ENCODE data around the gene MTFP1.
"Not testable (repeated sequence)": the region's sequence is repeated elsewhere in the genome, so short reads cannot be mapped to it uniquely, and the experiment has no call there.

The MTFP1 gene

GRCh38 chr22:30426388-30427353 lies 1.1 kb downstream of the MTFP1 start:
- DNase-seq, result peak; percentile 59

DNA sequence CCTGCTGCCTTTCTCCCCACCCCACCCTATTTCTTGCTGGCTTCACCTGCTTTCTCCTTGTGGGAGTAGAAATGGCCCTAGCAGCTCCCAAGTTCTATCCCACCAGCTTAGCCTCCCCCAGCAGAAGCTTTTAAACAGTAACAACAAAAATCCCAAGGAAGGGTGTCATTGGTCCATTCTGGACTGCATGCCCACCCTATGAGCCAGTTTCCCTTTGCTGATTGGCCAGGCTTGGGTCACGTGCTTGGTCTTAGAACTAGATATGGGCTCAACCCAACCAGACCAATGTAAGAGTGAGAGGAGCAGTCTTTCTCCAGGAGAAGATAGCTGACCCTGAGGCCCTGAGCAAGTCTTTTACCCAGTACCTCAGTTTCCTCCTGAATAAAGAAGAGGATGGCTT lies 2.3 kb downstream of the MTFP1 start:
- no peak for DNase-seq

DNA sequence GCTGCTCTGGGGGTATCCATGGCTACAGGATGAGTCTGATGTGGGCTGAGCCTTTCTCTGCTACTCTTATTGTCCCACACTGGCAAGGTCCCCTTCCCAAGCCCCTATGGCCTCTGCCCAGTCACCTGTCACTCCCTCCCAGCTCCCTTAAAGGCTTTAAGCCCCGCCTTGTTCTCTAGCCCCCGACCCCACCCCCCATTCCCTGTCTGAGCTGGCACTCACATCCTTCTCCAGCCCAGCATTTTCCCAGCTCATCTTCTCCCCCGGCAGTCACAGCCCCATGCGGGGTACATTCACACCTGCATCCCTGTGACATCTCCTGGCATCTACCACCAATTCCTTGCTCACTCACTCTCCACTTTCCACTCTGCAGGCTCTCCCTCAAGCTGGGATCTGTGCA lies 4.3 kb downstream of the MTFP1 start:
- no peak for DNase-seq

DNA sequence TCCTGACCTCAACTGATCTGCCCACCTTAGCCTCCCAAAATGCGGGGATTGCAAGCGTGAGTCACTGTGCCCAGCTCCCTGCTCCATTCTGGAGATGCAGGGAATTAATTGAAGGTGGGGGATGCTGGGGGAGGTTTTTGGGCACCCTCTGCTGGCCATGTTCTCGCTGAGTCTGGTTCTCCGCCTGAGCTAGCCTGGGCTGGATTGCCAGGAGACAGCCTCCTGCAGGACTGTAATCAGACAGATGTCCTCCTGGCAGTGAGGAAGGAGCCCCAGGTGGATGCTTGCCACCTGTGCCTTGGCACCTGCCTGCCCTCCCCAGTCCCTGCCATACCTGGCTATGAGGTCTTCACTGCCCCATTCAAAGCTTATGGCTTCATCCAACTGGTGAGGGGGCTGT lies 5.4 kb downstream of the MTFP1 start:
- DNase-seq, result no peak

DNA sequence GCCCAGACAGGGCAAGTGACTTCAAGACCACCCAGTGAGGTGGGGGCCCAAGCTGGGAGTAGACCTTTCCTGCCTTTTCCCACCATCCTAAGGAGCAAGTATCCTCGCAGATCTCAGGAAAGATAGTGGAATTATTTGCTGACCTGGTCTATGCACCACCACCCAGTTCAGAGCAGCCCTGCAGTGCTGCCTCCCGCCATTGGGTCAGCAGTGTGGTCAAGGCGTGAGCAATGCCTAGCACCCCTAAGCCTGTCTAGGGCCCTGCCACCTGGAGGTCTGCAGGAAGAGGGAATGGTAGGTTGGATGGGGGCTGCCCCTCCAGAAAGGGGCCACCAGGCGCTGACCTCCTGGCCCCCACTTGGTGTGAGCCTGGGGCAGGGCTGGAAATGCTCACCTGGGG lies 6.5 kb downstream of the MTFP1 start:
- no peak for DNase-seq

GRCh38 chr22:30432520-30432919 lies 7.0 kb downstream of the MTFP1 start:
- no peak for DNase-seq

DNA sequence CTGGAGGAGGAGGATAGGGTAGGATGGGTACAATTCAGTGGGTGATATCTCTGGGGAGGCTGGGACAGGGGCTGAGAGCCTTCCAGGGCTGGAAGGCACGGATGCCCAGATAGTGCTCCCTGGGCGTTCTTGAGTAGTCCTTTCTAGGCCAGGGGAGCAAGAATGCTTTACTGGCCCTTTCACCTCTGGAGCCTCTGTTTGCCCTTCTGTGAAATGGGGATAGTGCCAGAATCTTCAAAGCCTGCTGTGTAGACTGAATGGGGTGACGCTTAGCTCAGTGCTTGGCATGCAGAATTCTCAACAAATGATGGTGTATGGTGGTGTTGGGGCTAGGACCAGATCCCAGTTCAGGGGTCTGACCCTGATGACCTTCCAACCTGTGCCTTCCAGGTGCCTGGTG lies 7.7 kb downstream of the MTFP1 start:
- DNase-seq, result no peak

DNA sequence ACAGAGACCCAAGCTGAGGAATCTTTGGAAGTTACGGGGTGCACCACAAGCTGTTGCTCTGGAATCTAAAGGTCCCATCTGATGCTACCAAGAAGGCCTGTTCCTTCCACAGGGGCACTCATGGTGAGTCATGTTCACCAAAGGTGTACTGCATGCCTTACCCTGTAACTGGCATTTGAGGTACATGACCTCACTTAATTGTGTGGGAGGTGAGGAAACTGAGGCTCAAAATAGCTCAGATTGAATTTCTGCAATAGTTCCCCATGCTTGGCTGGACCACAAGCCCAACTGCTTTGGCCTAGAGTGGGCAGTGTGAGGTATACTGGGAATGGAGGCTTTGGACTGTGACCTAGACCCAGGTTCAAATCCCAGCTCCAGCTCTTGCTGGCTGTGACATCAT lies 8.2 kb downstream of the MTFP1 start:
- no peak for DNase-seq

- no peak for DNase-seq
These were observed 9.3 kb downstream of the MTFP1 start for GRCh38 chr22:30434843-30435242.

- no peak for DNase-seq
These were observed 10.1 kb downstream of the MTFP1 start for GRCh38 chr22:30435674-30436126.

- no peak for DNase-seq
These were observed 10.6 kb downstream of the MTFP1 start for GRCh38 chr22:30436196-30436595.

- no peak for DNase-seq
These were observed 13.0 kb downstream of the MTFP1 start for GRCh38 chr22:30438559-30438958.

DNA sequence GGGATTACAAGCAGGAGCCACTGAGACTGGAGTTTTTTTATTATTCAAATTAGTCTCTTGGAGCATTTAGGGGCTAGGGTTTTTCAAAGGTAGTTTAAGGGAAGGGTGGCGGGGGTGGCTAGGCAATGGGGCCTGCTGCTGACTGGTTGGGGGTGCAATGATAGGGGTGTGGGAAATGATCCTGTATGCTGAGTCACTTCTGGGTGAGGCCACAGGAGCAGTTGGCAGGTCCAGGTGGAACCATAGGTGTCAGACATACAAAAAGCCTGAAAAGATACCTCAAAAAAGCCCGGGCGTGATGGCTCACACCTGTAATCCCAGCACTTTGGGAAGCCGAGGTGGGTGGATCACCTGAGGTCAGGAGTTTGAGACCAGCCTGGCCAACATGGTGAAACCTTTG lies 13.7 kb downstream of the MTFP1 start:
- no peak for DNase-seq

DNA sequence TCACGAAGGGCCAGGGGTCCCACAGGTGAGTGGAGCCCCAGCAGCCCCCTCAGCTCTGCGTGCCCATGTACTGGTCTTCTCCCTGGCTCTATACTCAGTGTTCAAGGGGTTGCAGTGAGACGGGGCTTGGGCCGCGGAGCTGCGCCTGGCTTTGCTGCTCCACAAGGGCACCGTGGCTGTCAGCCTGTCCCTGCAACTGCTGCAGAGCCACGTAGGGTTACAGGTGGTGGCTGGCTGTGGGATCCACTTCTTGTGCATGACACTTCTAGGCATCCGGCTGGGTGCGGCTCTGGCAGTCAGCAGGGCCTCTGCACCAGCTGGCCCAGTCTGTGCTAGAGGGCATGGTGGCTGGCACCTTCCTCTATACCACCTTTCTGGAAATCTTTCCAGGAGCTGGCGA lies 14.3 kb downstream of the MTFP1 start:
- DNase-seq, result no peak

GRCh38 chr22:30441088-30441487 lies 15.5 kb downstream of the MTFP1 start:
- no peak for DNase-seq

GRCh38 chr22:30444632-30445437 lies 19.3 kb downstream of the MTFP1 start:
- peak; percentile 61 for DNase-seq

- DNase-seq, result no peak
These were observed 20.0 kb downstream of the MTFP1 start for GRCh38 chr22:30445438-30446145.

DNA sequence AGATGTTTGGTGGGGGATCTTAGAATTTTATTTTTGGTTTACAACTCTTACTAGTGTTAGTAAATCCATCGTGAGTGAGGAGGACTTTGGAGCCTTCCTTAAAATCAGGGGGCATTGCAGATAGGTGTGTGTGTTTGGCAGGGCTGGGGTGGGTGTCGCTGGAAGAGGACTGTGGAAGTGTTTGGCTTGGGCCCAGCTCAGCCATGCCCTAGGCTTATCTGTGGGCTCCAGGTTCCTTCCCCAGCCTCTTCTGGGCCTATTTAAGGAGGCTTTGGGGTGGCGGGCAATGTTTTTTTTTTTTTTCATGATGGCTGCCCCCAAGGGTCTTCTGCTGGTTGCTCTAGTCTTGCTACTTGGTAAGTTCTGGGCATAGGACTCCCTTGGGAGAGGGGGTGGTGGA lies 22.1 kb downstream of the MTFP1 start:
- DNase-seq, result no peak

- not testable (repeated sequence) for DNase-seq
These were observed 25.9 kb downstream of the MTFP1 start for GRCh38 chr22:30451488-30451887.

- DNase-seq, result no peak
These were observed 27.3 kb downstream of the MTFP1 start for GRCh38 chr22:30452861-30453260.

DNA sequence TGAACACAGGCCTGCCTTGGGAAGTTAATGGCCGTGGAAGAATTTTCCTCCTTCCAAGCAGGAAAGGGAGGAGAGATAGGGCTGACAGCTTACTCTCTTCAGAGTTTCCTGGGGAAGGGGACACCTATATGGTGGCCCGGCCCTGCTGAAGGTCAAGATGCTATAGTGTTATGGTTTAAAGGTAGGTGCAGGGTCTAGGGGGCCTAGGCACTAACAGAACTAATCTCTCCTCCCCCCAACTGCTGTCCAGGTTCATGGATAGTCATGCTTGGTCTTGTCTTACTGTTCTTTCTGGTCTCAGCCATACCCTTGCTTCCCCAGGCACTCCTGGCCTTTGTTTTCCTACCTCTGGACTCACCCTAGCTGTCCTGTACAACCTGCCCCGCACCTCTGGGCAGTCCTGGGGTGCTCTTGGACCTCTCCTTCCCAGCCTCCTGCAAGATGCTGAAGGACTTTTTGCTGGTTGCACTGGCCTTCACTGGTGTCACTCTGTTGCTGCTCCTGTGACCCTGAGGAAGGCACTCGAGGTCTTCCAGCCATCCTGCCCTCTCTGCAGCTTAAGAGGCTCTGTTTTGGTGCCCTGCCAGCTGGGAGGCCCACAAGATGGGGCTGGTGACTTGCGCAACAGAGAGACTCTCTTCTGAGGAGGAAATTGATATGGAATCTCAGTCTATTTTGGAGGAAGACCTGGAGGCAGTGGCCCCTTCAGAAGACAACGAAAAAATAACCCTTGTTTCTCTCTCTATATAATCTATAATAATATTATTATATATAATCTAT lies 28.4 kb downstream of the MTFP1 start:
- DNase-seq, result no peak

DNA sequence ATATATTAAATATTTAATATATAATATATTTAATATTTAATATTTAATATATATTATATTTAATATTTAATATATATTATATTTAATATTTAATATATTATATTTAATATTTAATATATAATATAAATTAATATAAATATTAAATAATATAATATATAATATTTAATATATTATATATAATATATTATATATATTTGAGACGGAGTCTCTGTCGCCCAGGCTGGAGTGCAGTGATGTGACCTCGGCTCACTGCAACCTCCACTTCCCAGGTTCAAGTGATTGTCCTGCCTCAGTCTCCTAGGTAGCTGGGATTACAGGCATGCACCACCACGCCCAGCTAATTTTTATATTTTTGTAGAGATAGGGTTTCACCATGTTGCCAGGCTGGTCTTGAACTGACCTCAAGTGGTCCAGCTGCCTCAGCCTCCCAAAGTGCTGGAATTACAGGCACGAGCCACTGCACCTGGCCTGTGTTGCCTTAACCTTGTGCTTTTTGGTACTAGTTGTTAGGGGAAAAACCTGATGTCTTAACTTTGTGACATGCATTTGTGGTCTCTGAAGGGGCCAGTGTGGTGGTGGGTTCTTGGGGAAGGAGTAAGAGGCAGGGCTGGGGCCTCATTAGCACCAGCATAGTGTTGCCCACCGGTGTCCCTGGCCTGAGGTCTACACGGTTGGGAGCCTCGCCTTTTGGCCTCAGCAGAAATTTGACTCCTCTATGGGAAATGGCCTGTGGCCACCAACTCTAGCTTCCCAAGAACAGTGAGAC lies 29.7 kb downstream of the MTFP1 start:
- DNase-seq, result no peak

Measured in fibroblast of upper back skin (primary cell).